CD4-positive, alpha-beta T cell (primary cell): ENCODE data around the gene NOB1. TPM values are rescaled to one million over a fixed set of nuclear protein-coding genes. Genes with fewer than 3 reads are reported as not detected.

ENCODE experiments used
- ATAC-seq: fragments of 200-7000 bp; cut with Tn5 transposase; one replicate; pipeline ENCODE4 v1.10.0; 2022; ENCODE audit warnings: mild to moderate bottlenecking; ENCODE audit not compliant: poor library complexity
- CTCF ChIA-PET: fragments of 350-600 bp; sonication (Branson Sonifier 250); formaldehyde crosslinking; loops from one replicate; lab custom pipeline; 2021; ENCODE audit warnings: antibody characterized with exemption, inconsistent platforms; lab: Charles Lee
- POLR2A ChIA-PET: fragments of 350-600 bp; sonication (Branson Sonifier 250); formaldehyde crosslinking; loops from one replicate; lab custom pipeline; 2021; ENCODE audit warnings: antibody characterized with exemption, inconsistent platforms; lab: Charles Lee
- DNase-seq, 14 experiments: peaks; one replicate each; pipeline ENCODE4 v3.0.0-alpha.2; 2013 to 2020; ENCODE audit warnings: mixed read lengths in 2 of 14
- H3K27ac ChIP-seq, 2 donors: one replicate each; pipeline versions ENCODE4 v1.5.1 to v1.7.0; 2013; ENCODE audit warnings: low read length in 2 of 2, low read depth in 1 of 2, mild to moderate bottlenecking in 1 of 2
- H3K27me3 ChIP-seq, 2 experiments: 1 replicate in 1 of 2; 2 replicates in 1 of 2; pipeline versions ENCODE4 v1.6.1 to v1.7.0; 2013; ENCODE audit warnings: low read length in 2 of 2, control low read depth in 1 of 2, mild to moderate bottlenecking in 1 of 2, moderate library complexity in 1 of 2; ENCODE audit not compliant: insufficient read depth in 2 of 2, control insufficient read depth in 1 of 2
- H3K36me3 ChIP-seq: one replicate; pipeline ENCODE4 v1.6.1; 2013; ENCODE audit warnings: low read length, control low read depth; ENCODE audit not compliant: insufficient read depth
- H3K4me1 ChIP-seq: one replicate; pipeline ENCODE4 v1.6.1; 2013; ENCODE audit warnings: low read length, control low read depth; ENCODE audit not compliant: insufficient read depth
- H3K4me3 ChIP-seq: one replicate; pipeline ENCODE4 v1.5.1; 2013; ENCODE audit warnings: mild to moderate bottlenecking, low read length, moderate library complexity
- H3K9me3 ChIP-seq, 2 experiments: 1 replicate in 1 of 2; 2 replicates in 1 of 2; pipeline versions ENCODE4 v1.6.1 to v1.7.0; 2013; ENCODE audit warnings: low read length in 2 of 2, mild to moderate bottlenecking in 2 of 2, control low read depth in 1 of 2, moderate library complexity in 1 of 2; ENCODE audit not compliant: control insufficient read depth in 1 of 2, insufficient read depth in 1 of 2
- H3K27ac Mint-ChIP-seq: one replicate; pipeline ENCODE4 v1.8.0; 2020; ENCODE audit warnings: mixed read lengths
- H3K27me3 Mint-ChIP-seq: one replicate; pipeline ENCODE4 v1.8.0; 2021; ENCODE audit warnings: mixed read lengths
- H3K36me3 Mint-ChIP-seq: one replicate; pipeline ENCODE4 v1.8.0; 2021; ENCODE audit warnings: low read depth, mixed read lengths
- H3K4me1 Mint-ChIP-seq: one replicate; pipeline ENCODE4 v1.8.0; 2021; ENCODE audit warnings: low read depth, mixed read lengths
- H3K4me3 Mint-ChIP-seq: one replicate; pipeline ENCODE4 v1.8.0; 2020; ENCODE audit warnings: mild to moderate bottlenecking, mixed read lengths
- H3K9me3 Mint-ChIP-seq: one replicate; pipeline ENCODE4 v1.8.0; 2020; ENCODE audit warnings: mixed read lengths
- CTCF ChIP-seq: fragments of 200-600 bp; IDR thresholded peaks from one replicate; pipeline ENCODE4 v1.8.0; 2022; ENCODE audit warnings: antibody characterized with exemption, mild to moderate bottlenecking
- intact Hi-C, 2 experiments: fragments of 100-400 bp; cut with DNase I in 1 of 2; cut with micrococcal nuclease in 1 of 2; formaldehyde crosslinking; loops; one replicate each; pipeline versions ENCODE4 v1.15.1 to v1.9.0; 2023 to 2025; cut with DNase I, micrococcal nuclease
- total RNA-seq, 174 experiments: library from RNA in 2 of 174; stranded (reverse) in 2 of 174; gene quantifications; one replicate each; pipeline ENCODE4 v1.2.3 and lab custom pipeline; 2021 to 2026

Gene NOB1
- total RNA-seq, 2 experiments from 2014 or later: 31.0 to 33.9 TPM

- no peaks in the 10 kb centered on the region for H3K27me3 Mint-ChIP-seq
- no peak overlapping the region for H3K27ac Mint-ChIP-seq
- Histone ChIP-seq H3K27me3 (no peaks in the 10 kb centered on the region), H3K27ac (no peak overlapping the region), H3K4me3 (no peak overlapping the region), H3K36me3 (no peaks in the 10 kb centered on the region), H3K4me1 (peaks cover 21% of the 10 kb centered on the region), H3K9me3 (no peaks in the 10 kb centered on the region)
- H3K4me3 Mint-ChIP-seq: no peak overlapping the region
- no peaks in the 10 kb centered on the region for H3K9me3 Mint-ChIP-seq
- DNase-seq: no peak
- intact Hi-C loops: no loop called here
- ATAC-seq: no peak
- peaks cover 18% of the 10 kb centered on the region for H3K36me3 Mint-ChIP-seq
- ChIA-PET POLR2A (no interaction called here), CTCF (interaction anchor here (2.6 kb wide), 1 partner anchor 14 kb away, joined by 8 read pairs; the partner anchor contains the start of gene NOB1)
- TF ChIP-seq CTCF: no peak
- H3K4me1 Mint-ChIP-seq: peaks cover 59% of the 10 kb centered on the region
Observed at GRCh38 chr16:69768666-69769065, 13.9 kb upstream of the NOB1 start.

GRCh38 chr16:69767459-69768229 lies 12.9 kb upstream of the NOB1 start:
- no peaks in the 10 kb centered on the region for H3K9me3 ChIP-seq
- ChIA-PET CTCF (interaction anchor here (0.6 kb wide), 1 partner anchor 312 kb away, joined by 3 read pairs; no protein-coding TSS in a partner anchor), POLR2A (interaction anchor here (1.1 kb wide), 1 partner anchor 13 kb away, joined by 4 read pairs; the partner anchor contains the start of gene NOB1)
- intact Hi-C loops: no loop called here
- peaks cover 22% of the 10 kb centered on the region for H3K4me1 ChIP-seq
- no peak overlapping the region for H3K27ac Mint-ChIP-seq
- no peaks in the 10 kb centered on the region for H3K27me3 Mint-ChIP-seq
- peaks cover 59% of the 10 kb centered on the region for H3K4me1 Mint-ChIP-seq
- no peak overlapping the region for H3K27ac ChIP-seq
- DNase-seq: no peak
- no peak for TF ChIP-seq CTCF
- H3K27me3 ChIP-seq: no peaks in the 10 kb centered on the region
- no peak overlapping the region for H3K4me3 ChIP-seq
- H3K4me3 Mint-ChIP-seq: no peak overlapping the region
- H3K36me3 Mint-ChIP-seq: peaks cover 21% of the 10 kb centered on the region
- H3K9me3 Mint-ChIP-seq: no peaks in the 10 kb centered on the region
- H3K36me3 ChIP-seq: no peaks in the 10 kb centered on the region
- no peak for ATAC-seq

GRCh38 chr16:69763599-69763942 lies 8.8 kb upstream of the NOB1 start:
- H3K4me1 Mint-ChIP-seq: peaks cover 41% of the 10 kb centered on the region
- H3K27ac ChIP-seq: no peak overlapping the region

More at GRCh38 chr16:69763599-69763942, 8.8 kb upstream of the NOB1 start:
- ATAC-seq (no peak), DNase-seq (no peak)
- intact Hi-C loops: loop anchor here (2.0 to 5.0 kb wide), 3 partner anchors 196 to 453 kb away; partner anchors contain the start of genes NFAT5 (in 2 of the 2) and VPS4A (in 1 of the 2)
- Mint-ChIP-seq H3K9me3 (no peaks in the 10 kb centered on the region), H3K36me3 (peaks cover 25% of the 10 kb centered on the region), H3K4me3 (peak overlapping the region; percentile 86), H3K27me3 (no peaks in the 10 kb centered on the region), H3K27ac (peak overlapping the region; percentile 98)
- peaks cover 20% of the 10 kb centered on the region for H3K4me1 ChIP-seq
- no peaks in the 10 kb centered on the region for H3K9me3 ChIP-seq
- no peaks in the 10 kb centered on the region for H3K36me3 ChIP-seq
- POLR2A ChIA-PET: interaction anchor here (1.0 to 2.4 kb wide), 7 partner anchors 8 to 379 kb away, joined by 3 to 38 read pairs (median 3); partner anchors contain the start of genes CYB5B, NOB1 and NQO1
- CTCF ChIA-PET: interaction anchor here (3.6 kb wide), 1 partner anchor 9 kb away, joined by 17 read pairs; the partner anchor contains the start of gene NOB1
- no peaks in the 10 kb centered on the region for H3K27me3 ChIP-seq
- TF ChIP-seq CTCF: no peak
- H3K4me3 ChIP-seq: no peak overlapping the region
